ENCODE data around the gene CCKAR.

- TF ChIP-seq POLR2A (IDR thresholded peaks at IDR 0.05; ENCODE audit: low read depth, low read length) (no peak), CTCF (IDR thresholded peaks at IDR 0.05; ENCODE audit: extremely low read depth in 1 of 2, insufficient read depth in 1 of 2, low read depth in 1 of 2, low read length in 2 of 2) (no peak), EZH2 (IDR thresholded peaks at IDR 0.05; ENCODE audit: borderline replicate concordance, low read depth, low read length, severe bottlenecking) (no peak), MYC (IDR thresholded peaks at IDR 0.05; ENCODE audit: low read depth, low read length) (no peak), MAX (IDR thresholded peaks at IDR 0.05; ENCODE audit: insufficient read depth, insufficient read length) (no peak), POLR2AphosphoS5 (IDR thresholded peaks at IDR 0.05; ENCODE audit: insufficient read depth, low read depth, low read length) (no peak), JUN (IDR thresholded peaks at IDR 0.05; ENCODE audit: borderline replicate concordance, insufficient read depth, insufficient read length, low read depth) (no peak), FOS (IDR thresholded peaks at IDR 0.05; ENCODE audit: borderline replicate concordance, insufficient read depth, low read length) (no peak)
These were observed 41.3 kb upstream of the CCKAR start for GRCh38 chr4:26531491-26532116.
